Right lobe of liver (tissue), 4 donors: ENCODE results near the gene NTN1.

Experiments
- CTCF ChIP-seq, 4 donors: fragments of 200-600 bp in 3 of 4; fragments of 450-650 bp in 1 of 4; IDR thresholded peaks; one replicate each; pipeline versions ENCODE4 v1.5.1 to v1.8.0; 2016 to 2022; ENCODE audit warnings: antibody characterized with exemption in 4 of 4, mild to moderate bottlenecking in 2 of 4
- POLR2A ChIP-seq: fragments of 450-650 bp; IDR thresholded peaks from one replicate; pipeline ENCODE4 v1.6.1; 2017; ENCODE audit warnings: antibody characterized with exemption, mild to moderate bottlenecking
- donor health status: DM: no; HTN: no; CAD: no.
- donor health status: DM: no; HTN: no; CAD: no.
- donor health status: DM: no; HTN: yes; CAD: no.

- no peak for TF ChIP-seq CTCF (IDR thresholded peaks at IDR 0.05)
- TF ChIP-seq POLR2A = no peak
Observed at GRCh38 chr17:8975091-8975725, 46.1 kb upstream of the NTN1 start.
